GM10266 (cell line): Measurements from ENCODE around the gene LRMDA.

Experiments
- DNase-seq: peaks from one replicate; pipeline ENCODE4 v3.0.0; 2012; ENCODE audit errors: extremely low spot score
- CTCF ChIP-seq: IDR thresholded peaks from 2 replicates; pipeline ENCODE4 v1.5.1; 2012; ENCODE audit warnings: mild to moderate bottlenecking, low read depth; ENCODE audit not compliant: control insufficient read depth, insufficient read depth; ENCODE audit errors: missing control alignments

The LRMDA gene

GRCh38 chr10:75395066-75395931 is 36.1 kb upstream of the LRMDA start:
- peak; percentile 72 for DNase-seq
- TF ChIP-seq CTCF = peak; percentile 67

- no peak for TF ChIP-seq CTCF
- DNase-seq = no peak
Measured at GRCh38 chr10:75395932-75396630, 35.3 kb upstream of the LRMDA start.

GRCh38 chr10:75396631-75397495 is 34.6 kb upstream of the LRMDA start:
- DNase-seq = no peak
- no peak for TF ChIP-seq CTCF

- no peak for DNase-seq
- TF ChIP-seq CTCF = no peak
Measured at GRCh38 chr10:75397496-75398199, 33.8 kb upstream of the LRMDA start.

- TF ChIP-seq CTCF = no peak
- no peak for DNase-seq
Measured at GRCh38 chr10:75398200-75398691, 33.2 kb upstream of the LRMDA start.

- no peak for TF ChIP-seq CTCF
- no peak for DNase-seq
Measured at GRCh38 chr10:75398692-75399460, 32.5 kb upstream of the LRMDA start.
